Regular cardiac myocyte (primary cell): ENCODE data around the gene ASRGL1. TPM values are rescaled to one million over a fixed set of nuclear protein-coding genes. Genes with fewer than 3 reads are reported as not detected.

Experiments
- total RNA-seq: library from RNA; depleted of rRNA; stranded (reverse); fragments of >200 nt; gene quantifications from 2 replicates; pipeline ENCODE4 v1.2.3, GENCODE V29; 2014

Gene ASRGL1
- 0.28 and 1.7 TPM in 2 replicates for total RNA-seq

DNA sequence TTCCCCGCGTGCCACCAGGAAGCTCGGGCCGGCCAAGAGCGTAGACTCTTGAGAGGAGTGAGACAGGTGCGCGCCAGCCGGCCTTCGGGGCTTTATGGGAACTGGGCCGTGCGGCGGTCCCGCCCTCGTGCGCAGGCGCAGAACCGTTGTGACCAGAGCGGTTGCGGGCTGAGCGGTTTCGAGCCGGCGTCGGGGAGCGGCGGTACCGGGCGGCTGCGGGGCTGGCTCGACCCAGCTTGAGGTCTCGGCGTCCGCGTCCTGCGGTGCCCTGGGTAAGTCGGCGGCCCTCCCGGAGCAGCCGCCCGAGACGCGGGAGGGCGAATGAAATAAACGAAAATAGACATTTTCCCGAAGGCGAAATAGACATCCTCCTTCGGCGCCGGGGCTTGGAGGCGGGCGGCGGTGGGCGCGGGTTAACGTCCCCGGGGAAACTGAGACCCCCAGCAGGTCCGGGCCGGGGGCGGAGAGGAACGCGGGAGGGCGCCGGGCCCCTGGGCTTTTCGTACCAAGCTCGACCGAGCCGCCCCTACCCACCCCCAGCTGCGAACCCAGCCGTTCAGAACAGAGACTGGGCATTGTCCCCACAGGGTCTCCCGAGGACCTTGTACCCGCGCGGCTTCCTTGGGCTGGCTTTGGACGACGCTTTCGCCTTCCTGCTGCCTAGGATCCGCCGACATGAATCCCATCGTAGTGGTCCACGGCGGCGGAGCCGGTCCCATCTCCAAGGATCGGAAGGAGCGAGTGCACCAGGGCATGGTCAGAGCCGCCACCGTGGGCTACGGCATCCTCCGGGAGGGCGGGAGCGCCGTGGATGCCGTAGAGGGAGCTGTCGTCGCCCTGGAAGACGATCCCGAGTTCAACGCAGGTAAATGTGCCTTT lies at the start of gene ASRGL1:
Gene ASRGL1 (plus strand): TSS at position 146 of the 879 bp plus-strand sequence. CDS start 530 bp downstream, at position 676.

GRCh38 chr11:62298975-62299374 lies 38.3 kb upstream of the ASRGL1 start, which contains the start of gene SCGB1D4:
Gene SCGB1D4 (minus strand): TSS chr11:62299075. CDS start chr11:62299010, 65 bp downstream.

DNA sequence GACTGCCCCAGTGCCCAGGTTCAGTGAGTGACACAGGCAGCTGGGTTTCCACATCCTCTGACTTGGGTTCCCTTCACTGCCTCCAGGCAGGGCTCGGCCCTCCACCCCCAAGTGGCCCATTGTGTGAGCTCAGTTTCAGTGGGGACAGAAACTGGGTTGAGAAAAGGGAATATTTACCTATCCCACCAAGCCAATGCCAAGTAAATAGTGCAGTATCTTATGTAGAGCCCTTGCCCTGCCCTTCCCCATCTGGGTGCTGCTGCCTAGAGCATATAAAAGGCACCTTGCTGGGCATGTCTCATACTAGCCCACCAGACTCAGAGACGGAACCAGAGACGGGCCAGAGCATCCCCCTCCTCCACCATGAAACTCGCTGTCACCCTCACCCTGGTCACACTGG lies 81.5 kb downstream of the ASRGL1 start, which contains the start of gene SCGB1A1:
Gene SCGB1A1 (plus strand): TSS at position 301 of the 400 bp plus-strand sequence. CDS start 63 bp downstream, at position 364.

Other genes with a start within 250 kb of the ASRGL1 start
- gene INCENP, start 213.4 kb upstream of the ASRGL1 start, total RNA-seq = 12.4 and 38.0 TPM in 2 replicates
- not detected in 2 replicates for gene SCGB1D1, start 147.2 kb upstream of the ASRGL1 start, total RNA-seq
- gene SCGB2A1, start 128.8 kb upstream of the ASRGL1 start, total RNA-seq = not detected in 2 replicates
- gene SCGB1D2, start 95.2 kb upstream of the ASRGL1 start, total RNA-seq = not detected in 2 replicates
- not detected in 2 replicates for gene SCGB2A2, start 67.3 kb upstream of the ASRGL1 start, total RNA-seq
- not detected in 2 replicates for gene SCGB1D4, start 38.4 kb upstream of the ASRGL1 start, total RNA-seq
- not detected in 2 replicates for gene SCGB1A1, start 81.6 kb downstream of the ASRGL1 start, total RNA-seq
- gene AHNAK, start 209.4 kb downstream of the ASRGL1 start, total RNA-seq = 320 and 463 TPM in 2 replicates
- 1,480 and 1,535 TPM in 2 replicates for gene EEF1G, start 236.4 kb downstream of the ASRGL1 start, total RNA-seq